Chondrocyte (in vitro differentiated cells): ENCODE results near the gene MYH11. TPM values are rescaled to one million over a fixed set of nuclear protein-coding genes. Genes with fewer than 3 reads are reported as not detected.
"Not testable (repeated sequence)": the region's sequence is repeated elsewhere in the genome, so short reads cannot be mapped to it uniquely, and the experiment has no call there.

Experiments used
- DNase-seq: peaks from one replicate; pipeline ENCODE4 v3.0.0; 2021; ENCODE audit warnings: mixed read lengths, low spot score
- H3K27ac Mint-ChIP-seq: one replicate; pipeline ENCODE4 v1.8.0; 2021; ENCODE audit warnings: mild to moderate bottlenecking, moderate library complexity, mixed read lengths; ENCODE audit not compliant: unreplicated experiment
- H3K27me3 Mint-ChIP-seq: 2 replicates; pipeline ENCODE4 v1.8.0; 2021; ENCODE audit warnings: low read depth, mixed read lengths
- H3K36me3 Mint-ChIP-seq: 2 replicates; pipeline ENCODE4 v1.8.0; 2021; ENCODE audit warnings: low read depth, mixed read lengths
- H3K4me1 Mint-ChIP-seq: 2 replicates; pipeline ENCODE4 v1.8.0; 2021; ENCODE audit warnings: low read depth, mild to moderate bottlenecking, mixed read lengths
- H3K4me3 Mint-ChIP-seq: one replicate; pipeline ENCODE4 v1.8.0; 2021; ENCODE audit warnings: mild to moderate bottlenecking, moderate library complexity, mixed read lengths; ENCODE audit not compliant: unreplicated experiment
- H3K9me3 Mint-ChIP-seq: 2 replicates; pipeline ENCODE4 v1.8.0; 2021; ENCODE audit warnings: low read depth, mixed read lengths
- total RNA-seq: library from RNA; stranded (reverse); gene quantifications from 3 replicates; pipeline ENCODE4 v1.2.1, GENCODE V29; 2021
- TF ChIP-seq, protein P1 (sequence below): fragments of 200-600 bp; sonication (generic); IDR thresholded peaks from 2 replicates; pipeline ENCODE4 v1.5.0; 2021; ENCODE audit warnings: antibody characterized with exemption, mild to moderate bottlenecking, moderate library complexity

Gene MYH11
- total RNA-seq, 1 donor from 2014 or later = 58.3 TPM

DNA sequence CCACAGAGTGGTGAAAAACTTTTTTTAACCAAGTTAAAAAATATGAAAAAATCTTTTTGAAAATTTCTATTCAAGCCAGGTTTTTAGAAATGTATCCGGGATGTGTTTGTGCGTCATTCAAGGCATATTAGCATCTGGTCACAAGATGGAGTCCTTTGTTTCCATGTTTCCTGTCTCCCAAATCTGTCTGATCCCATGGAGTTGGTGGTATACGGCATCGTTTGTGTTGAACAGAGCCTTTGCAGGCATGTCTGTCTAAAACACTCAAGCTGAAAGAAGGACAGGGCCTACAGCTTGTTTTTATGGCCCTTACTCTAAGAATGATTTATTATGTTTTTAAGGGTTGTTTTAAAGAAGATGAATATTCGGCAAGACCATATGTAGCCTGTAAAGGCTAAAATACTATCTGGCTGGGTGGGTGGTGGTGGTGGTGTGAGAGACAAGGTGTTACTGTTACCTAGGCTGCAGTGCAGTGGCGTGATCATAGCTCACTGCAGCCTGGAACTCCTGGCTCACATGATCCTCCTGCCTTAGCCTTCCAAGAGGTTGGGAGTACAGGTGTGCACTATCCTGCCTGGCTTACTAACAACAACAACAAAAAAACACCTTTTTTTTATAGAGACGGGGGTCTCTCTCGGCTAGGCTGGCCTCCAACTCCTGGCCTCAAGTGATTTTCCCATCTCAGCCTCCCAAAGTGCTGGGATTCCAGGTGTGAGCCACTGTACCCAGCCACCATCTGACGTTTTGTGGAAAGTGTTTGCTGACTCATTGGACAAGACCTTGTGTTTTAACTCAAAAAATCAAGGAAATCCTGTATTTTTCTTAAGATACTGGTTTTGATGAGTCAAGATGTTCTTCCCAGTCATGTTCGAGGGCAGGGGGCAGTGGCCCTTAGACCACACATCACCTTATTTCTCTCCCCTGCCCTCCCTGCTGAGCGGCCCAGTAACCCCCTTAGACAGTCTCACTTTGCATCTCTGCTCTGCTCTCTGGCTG lies 154.6 kb downstream of the MYH11 start:
- TF ChIP-seq, protein P1, sequence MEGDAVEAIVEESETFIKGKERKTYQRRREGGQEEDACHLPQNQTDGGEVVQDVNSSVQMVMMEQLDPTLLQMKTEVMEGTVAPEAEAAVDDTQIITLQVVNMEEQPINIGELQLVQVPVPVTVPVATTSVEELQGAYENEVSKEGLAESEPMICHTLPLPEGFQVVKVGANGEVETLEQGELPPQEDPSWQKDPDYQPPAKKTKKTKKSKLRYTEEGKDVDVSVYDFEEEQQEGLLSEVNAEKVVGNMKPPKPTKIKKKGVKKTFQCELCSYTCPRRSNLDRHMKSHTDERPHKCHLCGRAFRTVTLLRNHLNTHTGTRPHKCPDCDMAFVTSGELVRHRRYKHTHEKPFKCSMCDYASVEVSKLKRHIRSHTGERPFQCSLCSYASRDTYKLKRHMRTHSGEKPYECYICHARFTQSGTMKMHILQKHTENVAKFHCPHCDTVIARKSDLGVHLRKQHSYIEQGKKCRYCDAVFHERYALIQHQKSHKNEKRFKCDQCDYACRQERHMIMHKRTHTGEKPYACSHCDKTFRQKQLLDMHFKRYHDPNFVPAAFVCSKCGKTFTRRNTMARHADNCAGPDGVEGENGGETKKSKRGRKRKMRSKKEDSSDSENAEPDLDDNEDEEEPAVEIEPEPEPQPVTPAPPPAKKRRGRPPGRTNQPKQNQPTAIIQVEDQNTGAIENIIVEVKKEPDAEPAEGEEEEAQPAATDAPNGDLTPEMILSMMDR = no peak
- Mint-ChIP-seq H3K4me3 (no peak overlapping the region), H3K27ac (peak overlapping the region; percentile 57), H3K36me3 (peaks cover 14% of the 10 kb centered on the region), H3K27me3 (no peaks in the 10 kb centered on the region), H3K4me1 (peaks cover 10% of the 10 kb centered on the region), H3K9me3 (no peaks in the 10 kb centered on the region)
- no peak for DNase-seq

DNA sequence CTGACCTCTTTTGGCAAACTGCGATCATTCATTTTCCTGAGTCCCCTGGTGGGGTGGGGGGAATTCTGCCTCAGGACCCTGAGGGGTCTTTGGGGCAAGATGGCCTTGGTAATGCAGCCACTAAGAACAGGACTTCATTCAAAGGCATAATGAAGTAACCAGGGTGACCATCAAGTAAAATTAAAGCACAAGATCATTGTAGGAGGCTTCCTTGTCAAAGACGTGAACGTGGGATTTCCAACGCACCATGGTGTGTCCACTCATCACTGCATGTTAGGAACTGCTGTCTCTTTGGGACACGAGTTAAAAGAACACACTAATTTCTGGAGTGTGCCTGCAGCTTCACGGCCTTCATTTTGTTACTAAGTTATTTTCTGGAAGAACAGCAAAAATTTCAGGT lies 155.5 kb downstream of the MYH11 start:
- H3K9me3 Mint-ChIP-seq = no peaks in the 10 kb centered on the region
- DNase-seq = no peak
- peaks cover 20% of the 10 kb centered on the region for H3K36me3 Mint-ChIP-seq
- H3K4me1 Mint-ChIP-seq = peaks cover 10% of the 10 kb centered on the region
- H3K4me3 Mint-ChIP-seq = no peak overlapping the region
- no peaks in the 10 kb centered on the region for H3K27me3 Mint-ChIP-seq
- H3K27ac Mint-ChIP-seq = no peak overlapping the region
- TF ChIP-seq, protein P1 = no peak

DNA sequence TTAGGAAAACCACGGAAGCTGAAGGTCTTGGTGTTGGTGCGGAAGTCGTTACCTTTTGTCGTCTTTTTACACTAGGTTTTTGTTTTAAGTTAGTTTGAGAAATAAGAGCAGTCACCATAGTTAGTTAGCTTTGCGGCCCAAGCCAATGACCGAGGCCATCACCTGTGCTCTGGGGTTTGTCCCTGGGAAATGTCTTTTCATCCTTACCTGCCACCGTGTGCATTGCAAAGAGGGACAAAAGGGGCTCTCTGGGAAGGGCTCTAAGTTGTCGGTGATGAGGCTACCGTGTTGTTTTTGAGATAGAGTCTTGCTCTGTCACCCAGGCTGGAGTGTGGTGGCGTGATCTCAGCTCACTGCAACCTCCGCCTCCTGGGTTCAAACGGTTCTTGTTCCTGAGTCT lies 157.0 kb downstream of the MYH11 start:
- TF ChIP-seq, protein P1 = no peak
- Mint-ChIP-seq H3K27me3 (no peaks in the 10 kb centered on the region), H3K9me3 (no peaks in the 10 kb centered on the region), H3K4me3 (no peak overlapping the region), H3K36me3 (peaks cover 18% of the 10 kb centered on the region), H3K27ac (no peak overlapping the region), H3K4me1 (peaks cover 10% of the 10 kb centered on the region)
- DNase-seq = no peak

DNA sequence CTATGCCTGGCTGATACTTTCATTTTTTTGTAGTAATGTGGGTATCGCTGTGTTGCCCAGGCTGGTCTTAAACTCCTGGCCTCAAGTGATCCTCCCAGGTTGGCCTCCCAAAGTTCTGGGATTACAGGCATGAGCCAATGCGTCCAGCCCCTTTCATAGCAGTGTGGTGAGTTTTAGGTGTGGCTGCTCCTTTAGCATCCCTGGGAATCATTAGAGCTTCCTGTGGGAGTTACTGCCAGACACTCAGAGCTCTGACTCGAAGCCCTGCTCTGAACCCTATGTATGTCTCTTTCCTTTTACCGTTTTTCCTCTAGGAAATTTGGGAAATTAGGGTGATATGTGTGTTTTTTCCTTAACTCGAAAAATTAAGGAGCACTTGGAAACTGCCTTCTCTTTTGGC lies 162.3 kb downstream of the MYH11 start:
- H3K27me3 Mint-ChIP-seq = no peaks in the 10 kb centered on the region
- H3K36me3 Mint-ChIP-seq = peaks cover 28% of the 10 kb centered on the region
- no peak overlapping the region for H3K27ac Mint-ChIP-seq
- no peak for DNase-seq
- H3K4me1 Mint-ChIP-seq = peaks cover 6% of the 10 kb centered on the region
- H3K4me3 Mint-ChIP-seq = no peak overlapping the region
- TF ChIP-seq, protein P1 = no peak
- no peaks in the 10 kb centered on the region for H3K9me3 Mint-ChIP-seq

DNA sequence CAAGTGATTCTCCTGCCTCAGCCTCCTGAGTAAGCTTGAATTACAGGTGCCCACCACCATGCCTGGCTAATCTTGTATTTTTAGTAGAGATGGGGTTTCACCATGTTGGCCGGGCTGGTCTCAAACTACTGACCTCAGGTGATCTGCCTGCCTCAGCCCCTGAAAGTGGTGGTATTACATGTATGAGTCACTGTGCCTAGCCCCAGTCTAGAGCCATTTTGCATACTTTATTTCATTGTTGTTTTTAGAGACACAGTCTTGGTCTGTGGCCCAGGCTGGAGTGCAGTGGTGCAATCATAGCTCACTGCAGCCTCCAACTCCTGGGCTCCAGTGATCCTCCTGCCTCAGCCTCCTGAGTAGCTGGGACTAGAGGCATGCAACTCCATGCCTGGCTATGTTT lies 164.3 kb downstream of the MYH11 start:
- DNase-seq, H3K4me3 Mint-ChIP-seq, H3K27me3 Mint-ChIP-seq, H3K9me3 Mint-ChIP-seq, H3K27ac Mint-ChIP-seq: not testable (repeated sequence)
- Mint-ChIP-seq H3K4me1 (peaks cover 12% of the 10 kb centered on the region), H3K36me3 (peaks cover 34% of the 10 kb centered on the region)
